HG03442 (cell line): ENCODE results near the gene SNX17.
"Not testable (repeated sequence)": the region's sequence is repeated elsewhere in the genome, so short reads cannot be mapped to it uniquely, and the experiment has no call there.

Experiments
- ATAC-seq: cut with Tn5 transposase; IDR thresholded peaks from one replicate; pipeline ENCODE4 v1.9.1; 2021; ENCODE audit warnings: mild to moderate bottlenecking, moderate library complexity; ENCODE audit not compliant: unreplicated experiment

Gene SNX17

DNA sequence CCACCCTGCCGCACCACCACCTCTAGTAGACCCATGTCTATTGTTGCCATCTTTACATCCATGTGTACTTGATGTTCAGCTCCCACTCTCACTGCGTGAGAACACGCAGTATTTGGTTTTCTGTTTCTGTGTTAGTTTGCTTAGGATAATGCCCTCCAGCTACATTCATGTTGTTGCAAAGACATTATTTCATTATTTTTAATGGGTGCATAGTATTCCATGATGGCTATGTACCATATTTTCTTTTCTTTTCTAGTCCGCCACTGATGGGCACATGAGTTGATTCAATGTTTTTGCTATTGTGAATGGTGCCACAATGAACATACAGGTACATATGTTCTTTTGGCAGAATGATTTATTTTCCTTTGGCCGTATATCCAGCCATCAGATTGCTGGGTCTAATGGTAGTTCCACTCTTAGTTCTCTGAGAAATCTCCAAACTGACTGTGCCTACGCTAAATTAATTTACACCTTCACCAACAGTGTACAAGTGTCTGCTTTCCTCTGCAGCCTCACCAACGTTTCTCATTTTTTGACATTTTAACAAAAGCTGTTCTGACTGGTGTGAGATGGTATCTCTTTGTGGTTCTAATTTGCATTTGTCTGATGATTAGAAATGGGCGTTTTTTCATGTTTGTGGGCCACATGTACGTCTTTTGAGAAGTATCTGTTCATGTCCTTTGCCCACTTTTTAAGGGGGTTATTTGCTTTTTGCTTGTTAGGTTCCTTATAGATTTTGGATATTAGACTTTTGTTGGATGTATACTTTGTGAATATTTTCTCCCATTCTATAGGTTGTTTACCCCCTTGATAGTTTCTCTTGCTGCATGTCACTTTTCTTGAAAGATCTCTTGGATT lies 20.6 kb downstream of the SNX17 start:
- ATAC-seq = no peak

GRCh38 chr2:27393225-27393624 lies 22.8 kb downstream of the SNX17 start:
- no peak for ATAC-seq

DNA sequence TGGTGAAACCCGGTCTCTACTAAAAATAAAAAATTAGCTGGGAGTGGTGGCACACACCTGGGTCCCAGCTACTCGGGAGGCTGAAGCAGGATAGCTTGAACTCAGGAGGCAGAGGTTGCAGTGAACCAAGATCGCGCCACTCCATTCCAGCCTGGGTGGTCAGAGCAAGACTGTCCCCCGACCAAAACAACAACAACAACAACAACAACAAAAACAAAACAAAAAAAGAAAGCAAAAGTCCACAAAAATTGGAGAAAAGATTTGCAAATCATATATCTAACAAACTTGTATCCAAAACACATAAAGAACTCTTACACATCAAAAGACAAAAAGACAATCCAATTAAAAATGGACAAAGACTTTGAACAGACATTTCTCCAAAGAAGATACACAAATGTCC lies 28.5 kb downstream of the SNX17 start:
- ATAC-seq = no peak

DNA sequence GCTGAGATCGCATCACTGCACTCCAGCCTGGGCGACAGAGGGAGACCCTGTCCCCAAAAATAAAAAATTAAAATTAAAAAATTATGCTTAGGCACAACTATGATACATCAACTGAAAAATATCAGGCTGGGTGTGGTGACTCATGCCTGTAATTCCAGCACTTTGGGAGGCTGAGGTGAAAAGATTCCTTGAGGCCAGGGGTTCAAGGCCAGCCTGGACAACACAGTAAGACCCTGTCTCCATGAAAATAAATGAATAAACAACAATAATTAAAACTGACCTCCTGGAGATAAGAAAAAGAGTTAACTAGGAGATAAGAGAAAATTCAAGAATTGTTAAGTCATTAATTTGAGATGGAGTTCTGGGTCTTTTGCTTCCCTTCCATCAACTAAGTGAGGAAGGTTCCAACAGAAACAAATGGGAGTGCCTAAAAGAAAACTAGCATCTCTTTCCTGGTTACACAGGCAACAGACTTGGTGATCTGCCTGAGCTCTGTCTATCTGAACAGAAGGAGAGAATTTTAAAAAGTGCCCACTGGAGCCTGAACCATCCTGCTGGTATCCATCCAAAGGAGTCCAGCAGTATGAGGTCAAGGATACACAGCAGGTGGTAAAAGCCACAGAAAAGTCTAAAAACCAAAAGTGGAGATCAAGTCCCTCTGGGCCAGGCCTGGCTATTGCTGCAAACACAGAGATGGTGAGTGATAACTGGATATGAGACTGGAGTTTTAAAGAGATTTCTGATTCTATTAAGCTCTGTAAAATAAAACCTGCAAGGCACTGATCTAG lies 30.1 kb downstream of the SNX17 start:
- no peak for ATAC-seq

DNA sequence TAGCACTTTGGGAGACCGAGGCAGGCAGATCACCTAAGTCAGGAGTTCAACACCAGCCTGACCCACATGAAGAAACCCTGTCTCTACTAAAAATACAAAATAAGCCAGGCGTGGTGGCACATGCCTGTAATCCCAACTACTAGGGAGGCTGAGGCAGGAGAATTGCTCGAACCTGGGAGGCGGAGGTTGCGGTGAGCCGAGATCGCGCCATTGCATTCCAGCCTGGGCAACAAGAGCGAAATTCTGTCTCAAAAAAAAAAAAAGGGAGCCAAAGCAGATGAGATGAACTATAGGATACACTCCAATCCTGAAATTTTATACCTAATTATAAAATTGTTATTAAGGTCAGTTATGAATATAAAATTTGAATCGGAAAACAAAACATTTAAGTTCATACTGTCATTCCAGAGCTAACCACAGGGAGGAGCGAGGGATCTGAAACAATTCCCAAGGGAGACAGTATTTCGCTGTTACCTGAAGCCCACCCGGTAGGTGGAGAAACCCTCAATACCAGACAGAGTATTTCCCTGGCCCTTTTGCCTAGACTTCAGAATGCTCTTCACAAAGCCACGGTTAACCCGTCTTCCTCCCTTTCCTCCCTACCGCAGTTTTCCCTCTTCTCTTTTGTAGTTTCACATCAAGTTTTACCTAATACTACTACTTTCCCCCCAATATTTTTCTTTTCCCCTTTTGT lies 37.5 kb downstream of the SNX17 start:
- ATAC-seq = no peak

GRCh38 chr2:27408601-27409320 lies 38.3 kb downstream of the SNX17 start:
- peak; percentile 29 for ATAC-seq

DNA sequence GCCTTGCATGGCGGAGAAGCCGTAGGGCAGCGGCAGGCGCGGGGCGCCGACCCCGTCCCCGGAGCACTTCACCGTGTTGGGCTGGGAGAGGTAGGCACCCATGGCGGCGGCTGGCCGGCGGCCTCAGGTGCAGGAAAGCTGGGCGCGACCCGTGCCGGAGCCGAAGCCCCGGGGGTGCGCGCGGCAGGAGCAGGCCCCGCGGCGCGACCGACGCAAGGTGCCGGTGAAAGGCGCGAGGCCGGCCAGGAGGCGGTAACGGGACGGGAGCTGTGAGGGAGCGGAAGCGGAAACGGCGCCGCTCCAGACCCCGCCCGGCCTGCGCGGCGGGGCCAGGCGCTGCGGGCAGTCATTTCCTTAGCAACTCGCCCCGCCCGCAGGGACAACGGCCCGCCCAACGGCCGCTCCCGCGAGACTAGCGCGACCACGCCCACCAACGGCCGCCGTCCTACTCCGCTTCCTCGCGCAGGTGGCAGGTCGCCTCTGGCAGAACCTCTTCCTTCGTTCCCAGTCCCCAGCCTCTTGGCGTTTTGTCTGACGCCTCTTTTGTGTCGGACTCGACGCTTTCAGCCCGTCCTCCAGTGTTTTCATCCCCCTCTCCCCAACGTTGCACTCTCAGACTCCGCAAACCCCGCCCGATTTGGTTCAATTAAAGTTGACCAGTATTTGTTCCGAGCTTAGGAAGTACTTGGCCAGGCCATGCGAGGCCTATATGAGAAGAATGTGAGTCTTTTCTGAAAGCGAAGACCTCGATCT lies 39.1 kb downstream of the SNX17 start, which contains the start of gene PPM1G:
TSS of gene PPM1G (minus strand) at position 271 of the 753 bp plus-strand sequence. CDS start at position 102, 169 bp downstream.
- ATAC-seq = peak; percentile 89

DNA sequence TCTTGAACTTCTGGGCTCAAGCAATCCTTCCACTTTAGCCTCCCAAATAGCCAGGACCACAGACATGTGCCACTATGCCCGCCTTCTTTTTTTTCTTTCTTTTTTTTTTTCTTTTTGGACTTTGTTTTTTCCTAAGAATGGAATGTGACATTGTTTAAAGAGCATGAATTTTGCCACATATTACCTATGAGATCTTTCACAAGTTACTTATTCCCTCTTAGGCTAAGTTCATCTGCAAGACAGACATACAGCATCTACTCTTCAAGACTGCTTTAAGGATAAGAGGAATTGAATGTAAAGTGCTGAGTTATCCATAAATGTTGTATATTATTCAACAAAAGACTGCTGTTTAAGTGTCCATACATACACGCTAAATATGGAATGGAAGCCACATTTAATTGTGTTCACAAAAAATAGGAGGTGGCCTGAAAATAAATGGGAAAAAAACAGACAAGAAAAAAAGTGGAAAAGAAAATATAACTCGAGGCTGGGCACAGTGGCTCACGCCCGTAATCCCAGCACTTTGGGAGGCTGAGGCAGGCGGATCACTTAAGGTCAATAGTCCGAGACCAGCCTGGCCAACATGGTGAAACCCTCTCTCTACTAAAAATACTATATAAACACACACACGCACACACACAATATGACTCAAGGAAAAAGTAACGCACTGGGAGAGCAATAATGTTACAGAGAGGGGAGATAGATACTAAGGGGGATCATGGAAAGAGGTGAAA lies 42.2 kb downstream of the SNX17 start:
- ATAC-seq = no peak

- no peak for ATAC-seq
Observed at GRCh38 chr2:27416151-27416550, 45.7 kb downstream of the SNX17 start.

DNA sequence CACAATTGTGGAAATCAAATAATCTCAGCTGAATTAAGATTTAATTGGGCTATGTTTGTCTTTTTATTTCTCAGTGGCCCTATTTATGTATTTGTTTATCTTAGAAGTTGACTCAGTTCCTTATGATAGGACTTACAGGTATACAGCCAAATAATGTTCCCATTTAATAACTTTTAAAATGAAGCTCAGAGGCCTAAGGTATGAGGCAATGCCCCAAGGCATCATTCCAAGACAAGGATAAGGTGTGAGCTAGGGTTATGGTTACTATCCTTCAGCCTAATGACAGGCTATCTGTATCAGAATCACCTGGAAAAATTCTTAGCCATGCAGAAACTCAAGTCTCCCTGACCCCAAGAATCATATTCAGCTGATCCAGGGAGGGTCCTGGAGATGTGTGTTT lies 50.6 kb downstream of the SNX17 start:
- ATAC-seq = no peak

GRCh38 chr2:27421660-27422250 lies 51.3 kb downstream of the SNX17 start:
- no peak for ATAC-seq

GRCh38 chr2:27422958-27423357 lies 52.5 kb downstream of the SNX17 start:
- ATAC-seq = no peak

- not testable (repeated sequence) for ATAC-seq
Observed at GRCh38 chr2:27425039-27425438, 54.6 kb downstream of the SNX17 start.
